Activated CD4-positive, alpha-beta T cell treated with anti-CD3 and anti-CD28 coated beads for 48 hours (primary cell): ENCODE measurements around the gene KRT75.

Experiments used
- DNase-seq: peaks from one replicate; pipeline ENCODE4 v3.0.0-alpha.2; 2020

Gene KRT75

GRCh38 chr12:52389313-52390207 is 44.6 kb downstream of the KRT75 start:
- DNase-seq, result no peak

GRCh38 chr12:52387859-52388258 is 46.3 kb downstream of the KRT75 start:
- no peak for DNase-seq

- no peak for DNase-seq
These were observed 48.9 kb downstream of the KRT75 start, which contains the start of gene KRT84 for GRCh38 chr12:52385226-52385702. Gene KRT84, minus strand, starts transcription at chr12:52385652. Its CDS starts 67 bp downstream, at chr12:52385585.

- DNase-seq, result no peak
These were observed 50.8 kb downstream of the KRT75 start for GRCh38 chr12:52383331-52383730.

- DNase-seq, result no peak
These were observed 51.3 kb downstream of the KRT75 start for GRCh38 chr12:52382854-52383253.

- DNase-seq, result no peak
These were observed 53.0 kb downstream of the KRT75 start for GRCh38 chr12:52381206-52381605.

- DNase-seq, result peak; percentile 39
These were observed 53.9 kb downstream of the KRT75 start for GRCh38 chr12:52380271-52380694.

- DNase-seq, result no peak
These were observed 54.6 kb downstream of the KRT75 start for GRCh38 chr12:52379536-52379935.

- DNase-seq, result no peak
These were observed 56.1 kb downstream of the KRT75 start for GRCh38 chr12:52378091-52378490.

GRCh38 chr12:52377266-52377665 is 56.9 kb downstream of the KRT75 start:
- no peak for DNase-seq
